ENCODE data around the gene TRIP6.
A peak's percentile ranks its signal among the peaks of the same experiment; 100 is the strongest.

The TRIP6 gene

GRCh38 chr7:100867040-100867775 lies at the start of gene TRIP6:
Gene TRIP6, plus strand, starts transcription at chr7:100867387. Its CDS starts 111 bp downstream, at chr7:100867498.
- peak; percentile 66 to 75 for DNase-seq

DNA sequence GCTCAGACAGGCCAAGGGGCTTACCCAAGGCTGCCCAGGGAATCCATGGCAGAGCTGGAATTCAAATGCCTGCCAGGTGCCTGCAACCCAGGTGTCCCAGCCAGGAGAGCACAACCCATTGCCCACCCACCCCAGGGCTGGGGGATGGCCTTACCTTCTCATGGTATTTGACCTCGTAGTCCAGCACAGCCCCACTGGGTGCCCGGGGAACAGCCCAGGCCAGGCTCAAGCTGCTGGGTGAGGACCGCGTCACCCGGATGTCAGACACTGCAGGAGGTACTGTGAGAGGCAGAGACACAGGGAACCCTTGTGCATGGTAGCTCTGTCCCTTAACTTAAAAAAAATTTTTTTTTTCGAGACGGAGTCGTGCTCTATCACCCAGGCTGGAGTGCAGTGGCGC lies 48.8 kb upstream of the TRIP6 start:
- no peak for DNase-seq

GRCh38 chr7:100818825-100819224 lies 48.4 kb upstream of the TRIP6 start:
- no peak for DNase-seq

- no peak for DNase-seq
These were observed 47.6 kb upstream of the TRIP6 start for GRCh38 chr7:100819586-100819985.

GRCh38 chr7:100822236-100823139 lies 44.7 kb upstream of the TRIP6 start:
- DNase-seq, result no peak

GRCh38 chr7:100823140-100823525 lies 44.1 kb upstream of the TRIP6 start:
- DNase-seq, result no peak

DNA sequence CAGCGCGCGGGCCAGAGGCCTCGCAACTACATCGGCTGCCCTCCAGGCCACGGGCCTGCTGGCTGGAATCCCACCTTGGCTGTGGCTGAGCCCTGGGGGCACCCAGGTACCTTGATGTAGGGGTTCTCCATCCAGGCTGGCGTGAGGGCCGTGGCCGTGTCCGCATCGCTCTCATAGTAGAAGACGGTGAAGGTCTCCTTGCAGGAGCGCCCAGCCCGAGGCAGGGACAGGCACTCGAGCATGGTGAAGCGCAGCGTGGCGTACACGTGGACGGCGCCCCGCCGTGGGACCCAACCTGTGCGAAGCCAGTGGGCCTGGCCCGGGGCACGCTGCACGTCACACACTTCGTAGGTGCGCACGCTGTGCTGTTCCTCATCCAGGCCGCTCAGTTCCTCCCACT lies 43.7 kb upstream of the TRIP6 start:
- no peak for DNase-seq

DNA sequence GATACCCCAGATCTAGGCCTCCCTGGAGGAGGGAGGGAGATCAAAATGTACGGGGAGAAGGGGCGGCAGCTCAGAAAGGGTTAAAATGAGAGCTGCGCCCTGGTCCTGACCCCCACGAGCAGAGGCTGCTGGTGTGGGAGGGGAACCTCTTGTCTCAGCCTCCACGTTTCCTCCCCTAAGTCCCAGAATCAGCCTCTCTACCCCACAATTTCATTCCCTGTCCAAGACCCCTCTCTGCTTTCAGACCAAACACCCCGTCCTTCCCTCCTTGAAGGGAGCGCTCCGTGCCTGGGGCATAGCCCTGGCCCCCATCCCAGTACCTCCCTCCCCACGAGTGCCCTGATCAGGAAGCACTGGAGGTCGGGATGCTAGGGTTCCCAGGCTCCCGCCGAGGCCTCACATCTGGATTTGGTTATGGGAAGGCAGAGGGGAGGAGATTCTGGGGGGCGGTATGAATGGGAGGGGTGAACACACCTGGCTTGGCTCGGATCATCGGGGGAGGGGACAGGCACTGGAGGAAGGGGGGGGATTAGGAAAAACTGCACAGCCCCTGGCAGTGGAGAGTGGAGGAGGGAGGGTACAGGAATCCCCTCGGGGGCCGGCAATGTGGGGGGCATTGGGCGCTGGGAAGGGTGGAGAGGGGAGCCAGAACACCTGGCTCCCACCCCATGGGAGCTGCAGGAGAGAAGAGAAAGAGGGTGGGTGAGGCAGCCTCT lies 42.5 kb upstream of the TRIP6 start:
- no peak for DNase-seq

DNA sequence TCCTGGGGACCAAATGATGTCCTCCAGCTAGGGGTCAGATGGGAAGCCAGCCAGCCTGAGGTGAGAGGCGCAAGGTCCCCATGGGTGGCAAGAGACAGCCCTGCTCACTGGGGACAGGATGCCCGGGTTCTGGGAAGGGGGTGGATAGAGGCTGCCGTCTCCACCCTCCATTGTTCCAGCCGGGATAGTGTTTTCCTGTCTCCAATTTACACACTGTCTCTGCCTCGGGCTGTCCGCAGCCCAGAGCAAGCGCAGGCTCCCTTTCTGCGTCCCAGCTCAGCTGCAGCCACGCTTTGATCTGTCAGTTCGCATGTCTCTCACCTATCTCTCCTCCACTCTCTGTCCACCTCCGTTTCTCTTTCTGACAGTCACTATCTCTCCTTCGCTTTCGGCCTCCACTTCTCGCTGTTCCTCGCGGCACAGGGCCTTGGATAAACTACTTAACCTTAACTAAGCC lies 41.9 kb upstream of the TRIP6 start:
- no peak for DNase-seq

DNA sequence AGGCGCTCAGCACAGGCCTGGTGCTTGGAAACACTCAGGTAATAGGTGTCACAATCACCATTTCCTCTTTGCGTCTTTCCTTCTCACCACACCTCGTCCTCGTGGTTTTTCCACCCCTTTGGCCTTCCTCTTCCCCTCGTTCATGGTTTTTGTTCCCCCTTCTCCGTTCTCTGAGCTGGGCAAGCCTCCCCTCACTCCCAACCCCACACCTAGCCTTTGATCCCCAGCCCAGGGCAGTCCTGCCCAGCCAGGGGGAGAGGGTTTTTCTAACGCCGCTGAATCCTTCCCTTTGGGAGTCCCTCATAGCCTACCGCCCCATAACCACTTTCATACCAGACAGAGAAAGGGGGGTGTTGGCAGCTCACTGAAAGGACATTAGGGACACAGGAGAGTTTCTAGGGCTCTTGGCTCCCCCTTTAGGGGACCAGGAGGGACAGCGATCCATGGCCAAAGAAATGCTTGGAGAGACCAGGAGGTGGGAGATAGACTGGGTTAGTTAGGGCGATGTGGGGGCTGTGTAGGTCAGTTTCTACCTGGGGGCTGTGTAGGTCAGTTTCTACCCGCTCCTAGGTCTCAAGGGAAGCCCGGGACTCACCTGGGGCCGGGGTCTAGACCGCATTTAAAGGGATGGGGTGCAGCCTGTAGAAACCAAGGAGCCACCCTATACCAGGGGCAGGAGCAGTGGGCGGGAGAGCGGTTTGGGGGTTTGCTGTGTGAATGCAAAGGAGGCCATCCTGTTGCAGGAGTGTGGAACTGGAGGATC lies 41.3 kb upstream of the TRIP6 start:
- no peak for DNase-seq

- no peak for DNase-seq
These were observed 40.5 kb upstream of the TRIP6 start for GRCh38 chr7:100826514-100827329.

GRCh38 chr7:100827330-100828226 lies 39.6 kb upstream of the TRIP6 start, which contains the start of gene EPHB4:
Gene EPHB4, minus strand, starts transcription at chr7:100827523. Its CDS starts 493 bp downstream, at chr7:100827030.
- no peak for DNase-seq

- DNase-seq, result no peak
These were observed 38.0 kb upstream of the TRIP6 start for GRCh38 chr7:100829150-100829716.

GRCh38 chr7:100830396-100830795 lies 36.8 kb upstream of the TRIP6 start:
- no peak for DNase-seq

GRCh38 chr7:100832281-100832633 lies 34.9 kb upstream of the TRIP6 start:
- DNase-seq, result no peak

- DNase-seq, result no peak
These were observed 31.0 kb upstream of the TRIP6 start for GRCh38 chr7:100835903-100836811.

DNA sequence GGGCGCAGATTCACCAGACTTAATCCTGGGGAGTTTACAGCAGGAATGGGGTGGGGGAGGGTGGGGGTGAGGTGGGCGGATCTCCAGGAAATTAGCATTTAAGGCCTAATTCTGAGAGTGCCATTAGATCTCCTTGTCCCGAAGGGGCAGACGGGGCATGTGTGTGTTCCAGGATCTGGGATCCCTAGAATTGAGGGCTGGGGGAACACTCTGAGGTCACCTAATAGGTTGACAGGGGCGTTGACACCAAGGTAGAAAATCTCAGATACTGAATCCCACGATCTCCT lies 30.4 kb upstream of the TRIP6 start:
- DNase-seq, result no peak

DNA sequence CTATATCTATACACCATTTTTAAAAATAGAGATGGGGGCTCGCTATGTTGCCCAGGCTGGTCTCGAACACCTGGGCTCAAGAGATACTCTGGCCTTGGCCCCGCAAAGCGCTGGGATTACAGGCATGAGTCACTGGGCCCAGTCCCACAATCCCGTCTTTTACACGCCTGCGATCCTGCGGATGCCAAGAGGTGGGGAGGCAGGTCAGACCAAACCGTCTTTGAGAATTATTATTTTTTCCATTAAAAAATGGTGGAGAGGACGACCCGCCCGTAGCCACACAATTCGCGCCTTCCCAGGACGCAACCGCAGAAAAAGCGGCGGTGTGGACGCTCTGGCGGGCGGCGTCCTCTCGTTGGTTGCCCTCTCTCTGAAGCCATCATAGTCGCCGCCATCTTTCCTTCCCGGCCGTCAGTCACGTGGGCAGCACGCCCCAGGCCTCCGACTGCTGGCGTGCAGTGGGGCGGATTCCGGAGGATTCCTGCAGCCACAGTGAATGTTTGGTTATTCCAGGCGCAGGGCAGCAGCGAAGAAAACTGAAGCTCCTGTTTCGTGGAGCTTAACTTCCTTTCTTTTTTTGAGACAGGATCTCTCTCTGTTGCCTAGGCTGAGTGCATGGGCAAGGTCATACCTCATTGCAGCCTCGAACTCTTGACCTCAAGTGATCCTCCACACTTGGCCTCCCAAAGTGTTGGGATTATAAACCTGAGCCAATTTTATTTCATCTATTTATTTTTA lies 29.9 kb upstream of the TRIP6 start:
- peak; percentile 76 to 81 for DNase-seq

GRCh38 chr7:100839361-100839760 lies 27.8 kb upstream of the TRIP6 start:
- DNase-seq, result no peak
